Measurements from ENCODE around the gene FGD5. TPM values are rescaled to one million over a fixed set of nuclear protein-coding genes. Genes with fewer than 3 reads are reported as not detected.

Gene FGD5
- total and polyA plus RNA-seq, 2 donors from 2014 or later, result 18.7 to 40.1 TPM

- H3K4me3 ChIP-seq (ENCODE audit: low read length in 3 of 3), result no peak overlapping the region
- FAIRE-seq (no peak), DNase-seq (peak in 1 of 5 donors; percentile 61)
- H3K4me1 ChIP-seq (ENCODE audit: control insufficient read depth in 2 of 3, insufficient read depth in 2 of 3, low read depth in 1 of 3, low read length in 3 of 3), result peaks cover 0 to 7% (median 6%) of the 10 kb centered on the region in 3 donors
- intact Hi-C loops (cut with DNase I), result no loop called here
- H3K36me3 ChIP-seq (ENCODE audit: control insufficient read depth in 2 of 3, insufficient read depth in 3 of 3, low read length in 3 of 3), result no peaks in the 10 kb centered on the region
- no peaks in the 10 kb centered on the region for H3K9me3 ChIP-seq (ENCODE audit: control insufficient read depth in 2 of 3, insufficient read depth in 1 of 3, low read length in 3 of 3)
- TF ChIP-seq CTCF (IDR thresholded peaks at IDR 0.05; ENCODE audit: borderline replicate concordance, extremely low read depth, insufficient read depth), result no peak
- no peak overlapping the region for H3K27ac ChIP-seq (ENCODE audit: low read depth in 2 of 2, low read length in 2 of 2)
- H3K27me3 ChIP-seq (ENCODE audit: control insufficient read depth, insufficient read depth, low read length), result no peaks in the 10 kb centered on the region
- no peak overlapping the region for H3K9ac ChIP-seq (ENCODE audit: low read length in 3 of 3)
These were observed 909 bp downstream of the FGD5 start for GRCh38 chr3:14819671-14820070.

DNA sequence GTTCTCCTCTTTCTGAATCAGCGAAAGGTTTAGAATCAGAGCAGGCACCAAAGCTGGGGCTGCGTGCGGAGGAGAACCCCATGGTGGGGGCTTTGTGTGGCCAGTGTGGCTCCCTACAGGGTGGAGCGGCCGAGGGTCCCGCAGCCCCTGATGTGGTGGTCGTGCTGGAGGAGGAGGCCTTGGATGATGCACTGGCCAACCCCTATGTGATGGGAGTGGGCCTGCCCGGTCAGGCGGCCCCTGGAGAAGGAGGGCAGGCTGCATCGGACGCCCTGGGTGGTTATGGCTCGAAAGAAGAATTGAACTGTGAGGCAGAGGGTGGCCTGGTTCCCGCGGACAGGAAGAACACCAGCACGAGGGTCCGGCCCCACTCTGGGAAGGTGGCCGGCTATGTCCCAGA is 1.4 kb downstream of the FGD5 start:
- intact Hi-C loops (cut with DNase I), result no loop called here
- DNase-seq (peak in 1 of 5 donors; percentile 51), FAIRE-seq (no peak)
- Histone ChIP-seq H3K9ac (ENCODE audit: low read length in 3 of 3) (no peak overlapping the region), H3K27me3 (ENCODE audit: control insufficient read depth, insufficient read depth, low read length) (no peaks in the 10 kb centered on the region), H3K4me3 (ENCODE audit: low read length in 3 of 3) (no peak overlapping the region), H3K36me3 (ENCODE audit: control insufficient read depth in 2 of 3, insufficient read depth in 3 of 3, low read length in 3 of 3) (no peaks in the 10 kb centered on the region), H3K4me1 (ENCODE audit: control insufficient read depth in 2 of 3, insufficient read depth in 2 of 3, low read depth in 1 of 3, low read length in 3 of 3) (peaks cover 0 to 7% (median 6%) of the 10 kb centered on the region in 3 donors), H3K9me3 (ENCODE audit: control insufficient read depth in 2 of 3, insufficient read depth in 1 of 3, low read length in 3 of 3) (no peaks in the 10 kb centered on the region), H3K27ac (ENCODE audit: low read depth in 2 of 2, low read length in 2 of 2) (no peak overlapping the region)
- TF ChIP-seq CTCF (IDR thresholded peaks at IDR 0.05; ENCODE audit: borderline replicate concordance, extremely low read depth, insufficient read depth), result no peak

DNA sequence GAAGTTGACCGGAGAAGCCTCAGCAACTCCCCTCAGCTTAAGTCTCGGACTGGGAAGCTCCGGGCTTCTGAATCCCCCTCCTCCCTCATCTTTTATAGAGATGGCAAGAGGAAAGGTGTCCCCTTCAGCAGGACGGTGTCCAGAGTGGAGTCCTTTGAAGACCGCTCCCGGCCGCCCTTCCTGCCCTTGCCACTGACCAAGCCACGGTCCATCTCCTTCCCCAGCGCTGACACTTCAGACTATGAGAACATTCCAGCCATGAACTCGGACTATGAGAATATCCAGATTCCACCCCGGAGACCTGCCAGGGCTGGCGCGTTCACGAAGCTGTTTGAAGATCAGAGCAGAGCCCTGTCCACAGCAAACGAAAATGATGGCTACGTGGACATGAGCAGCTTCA is 2.4 kb downstream of the FGD5 start:
- H3K4me1 ChIP-seq (ENCODE audit: control insufficient read depth in 2 of 3, insufficient read depth in 2 of 3, low read depth in 1 of 3, low read length in 3 of 3), result peaks cover 0 to 7% (median 6%) of the 10 kb centered on the region in 3 donors
- H3K36me3 ChIP-seq (ENCODE audit: control insufficient read depth in 2 of 3, insufficient read depth in 3 of 3, low read length in 3 of 3), result no peaks in the 10 kb centered on the region
- H3K27ac ChIP-seq (ENCODE audit: low read depth in 2 of 2, low read length in 2 of 2), result no peak overlapping the region
- DNase-seq (no peak), FAIRE-seq (no peak)
- H3K9me3 ChIP-seq (ENCODE audit: control insufficient read depth in 2 of 3, insufficient read depth in 1 of 3, low read length in 3 of 3), result no peaks in the 10 kb centered on the region
- no peak overlapping the region for H3K4me3 ChIP-seq (ENCODE audit: low read length in 3 of 3)
- no peaks in the 10 kb centered on the region for H3K27me3 ChIP-seq (ENCODE audit: control insufficient read depth, insufficient read depth, low read length)
- no peak overlapping the region for H3K9ac ChIP-seq (ENCODE audit: low read length in 3 of 3)
- TF ChIP-seq CTCF (IDR thresholded peaks at IDR 0.05; ENCODE audit: borderline replicate concordance, extremely low read depth, insufficient read depth), result no peak
- intact Hi-C loops (cut with DNase I), result no loop called here

- Histone ChIP-seq H3K4me3 (ENCODE audit: low read length in 3 of 3) (no peak overlapping the region), H3K4me1 (ENCODE audit: control insufficient read depth in 2 of 3, insufficient read depth in 2 of 3, low read depth in 1 of 3, low read length in 3 of 3) (peaks cover 0 to 7% (median 6%) of the 10 kb centered on the region in 3 donors), H3K36me3 (ENCODE audit: control insufficient read depth in 2 of 3, insufficient read depth in 3 of 3, low read length in 3 of 3) (no peaks in the 10 kb centered on the region), H3K27ac (ENCODE audit: low read depth in 2 of 2, low read length in 2 of 2) (no peak overlapping the region), H3K9me3 (ENCODE audit: control insufficient read depth in 2 of 3, insufficient read depth in 1 of 3, low read length in 3 of 3) (no peaks in the 10 kb centered on the region), H3K9ac (ENCODE audit: low read length in 3 of 3) (no peak overlapping the region), H3K27me3 (ENCODE audit: control insufficient read depth, insufficient read depth, low read length) (no peaks in the 10 kb centered on the region)
- DNase-seq (no peak), FAIRE-seq (no peak)
- intact Hi-C loops (cut with DNase I), result no loop called here
- TF ChIP-seq CTCF (IDR thresholded peaks at IDR 0.05; ENCODE audit: borderline replicate concordance, extremely low read depth, insufficient read depth), result no peak
These were observed 3.4 kb downstream of the FGD5 start for GRCh38 chr3:14822134-14822533.

All from kidney (tissue), 14 donors.